Thoracic aorta (tissue), 2 donors: Measurements from ENCODE around the gene CDX1. TPM values are rescaled to one million over a fixed set of nuclear protein-coding genes. Genes with fewer than 3 reads are reported as not detected.

Source experiments
- ATAC-seq: fragments of 150-250 bp; one replicate; pipeline ENCODE4 v1.8.0; 2017; ENCODE audit warnings: low read depth; ENCODE audit not compliant: insufficient number of reproducible peaks, low FRiP score
- DNase-seq: peaks from one replicate; pipeline ENCODE4 v3.0.0-alpha.2; 2020; ENCODE audit warnings: low spot score
- H3K27ac ChIP-seq, 2 donors: fragments of 200-600 bp; sonication (generic); 1 replicate in 1 of 2; 2 replicates in 1 of 2; pipeline ENCODE4 v1.5.1; 2016; ENCODE audit warnings: mild to moderate bottlenecking in 2 of 2, moderate library complexity in 2 of 2
- H3K27me3 ChIP-seq: fragments of 200-600 bp; sonication (generic); replicated peaks from 2 replicates; pipeline ENCODE4 v1.6.0; 2016; ENCODE audit warnings: mild to moderate bottlenecking; ENCODE audit not compliant: insufficient read depth
- H3K36me3 ChIP-seq: fragments of 200-600 bp; sonication (generic); one replicate; pipeline ENCODE4 v1.5.1; 2016
- H3K4me1 ChIP-seq, 2 donors: fragments of 200-600 bp; sonication (generic); 1 replicate in 1 of 2; 2 replicates in 1 of 2; pipeline versions ENCODE4 v1.5.1 to v1.6.0; 2016; ENCODE audit warnings: low read depth in 2 of 2, mild to moderate bottlenecking in 1 of 2; ENCODE audit not compliant: control insufficient read depth in 1 of 2
- H3K4me3 ChIP-seq: fragments of 200-600 bp; sonication (generic); 2 replicates; pipeline ENCODE4 v1.5.1; 2016; ENCODE audit warnings: mild to moderate bottlenecking
- H3K9me3 ChIP-seq: fragments of 200-600 bp; sonication (generic); 2 replicates; pipeline ENCODE4 v1.5.1; 2016
- CTCF ChIP-seq: fragments of 200-600 bp; sonication (generic); IDR thresholded peaks from one replicate; pipeline ENCODE4 v1.5.1; 2019; ENCODE audit warnings: antibody characterized with exemption
- total RNA-seq, 2 donors: library from RNA; depleted of rRNA; stranded (reverse); fragments of >200 nt; gene quantifications; one replicate each; pipeline versions ENCODE4 v1.1.0 to v1.2.3, GENCODE V29; 2016

The CDX1 gene
- total RNA-seq, 2 donors from 2014 or later = not detected

- H3K36me3 ChIP-seq = peaks cover 12% of the 10 kb centered on the region
- no peaks in the 10 kb centered on the region for H3K9me3 ChIP-seq
- H3K27me3 ChIP-seq = no peaks in the 10 kb centered on the region
- no peak for TF ChIP-seq CTCF
- no peak for ATAC-seq
- H3K27ac ChIP-seq = peak overlapping the region; percentile 80 to 97
- DNase-seq = no peak
- peaks cover 79 to 99% of the 10 kb centered on the region in 2 donors for H3K4me1 ChIP-seq
- H3K4me3 ChIP-seq = peak overlapping the region; percentile 31
These were observed 19.5 kb upstream of the CDX1 start for GRCh38 chr5:150146862-150147601.

GRCh38 chr5:150147670-150148069, 18.9 kb upstream of the CDX1 start:
- Histone ChIP-seq H3K4me1 (peaks cover 73 to 99% of the 10 kb centered on the region in 2 donors), H3K27ac (peak overlapping the region; percentile 80 to 97), H3K27me3 (no peaks in the 10 kb centered on the region), H3K4me3 (peak overlapping the region; percentile 31), H3K36me3 (peaks cover 9% of the 10 kb centered on the region), H3K9me3 (no peaks in the 10 kb centered on the region)
- ATAC-seq (no peak), DNase-seq (no peak)
- TF ChIP-seq CTCF = no peak

GRCh38 chr5:150148117-150148927, 18.3 kb upstream of the CDX1 start:
- Histone ChIP-seq H3K36me3 (peaks cover 9% of the 10 kb centered on the region), H3K9me3 (no peaks in the 10 kb centered on the region), H3K4me3 (peak overlapping the region; percentile 31), H3K27me3 (no peaks in the 10 kb centered on the region), H3K27ac (peak overlapping the region; percentile 80 to 97), H3K4me1 (peaks cover 67 to 99% of the 10 kb centered on the region in 2 donors)
- TF ChIP-seq CTCF = no peak
- DNase-seq = no peak
- ATAC-seq = peak; percentile 49

GRCh38 chr5:150149618-150150017, 17.0 kb upstream of the CDX1 start:
- H3K27me3 ChIP-seq = no peaks in the 10 kb centered on the region
- no peak for TF ChIP-seq CTCF
- H3K4me1 ChIP-seq = peaks cover 58 to 86% of the 10 kb centered on the region in 2 donors
- ATAC-seq (no peak), DNase-seq (no peak)
- peak overlapping the region; percentile 45 for H3K4me3 ChIP-seq
- H3K9me3 ChIP-seq = no peaks in the 10 kb centered on the region
- H3K36me3 ChIP-seq = peaks cover 9% of the 10 kb centered on the region
- H3K27ac ChIP-seq = peak overlapping the region; percentile 80 to 97
